Stimulated activated naive CD4-positive, alpha-beta T cell (primary cell): Measurements from ENCODE around the gene SMPD3.

ENCODE experiments used
- DNase-seq, 6 experiments: peaks; one replicate each; lab custom pipeline; 2025; lab: John Stamatoyannopoulos, UW

SMPD3 gene

DNA sequence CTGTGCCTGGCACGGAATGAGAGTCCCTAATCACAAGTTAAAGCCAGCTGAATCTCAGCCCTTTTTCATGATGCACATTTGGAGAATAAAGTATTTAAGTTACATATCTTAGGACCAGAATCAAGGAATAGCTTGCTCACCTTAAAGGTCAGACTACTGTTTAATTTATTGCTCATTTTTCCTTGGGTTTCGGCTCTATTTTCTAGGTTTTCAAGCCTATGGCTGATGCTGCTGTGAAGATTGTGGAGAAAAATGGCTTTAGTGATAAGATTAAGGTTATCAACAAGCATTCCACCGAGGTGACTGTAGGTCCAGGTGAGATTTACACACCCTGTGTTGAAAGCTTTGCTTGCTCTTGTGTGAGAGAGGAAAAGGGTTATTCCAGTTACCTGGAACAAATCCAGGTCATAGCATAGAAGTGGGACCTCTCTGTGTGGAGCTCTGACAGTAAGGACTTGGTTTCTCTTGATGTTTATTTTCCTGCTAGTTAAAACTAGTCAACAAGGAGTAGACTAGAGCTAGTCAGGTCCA lies 119.4 kb downstream of the SMPD3 start:
- no peak for DNase-seq

- DNase-seq: peak; percentile 57 to 84 (median 74)
Measured at GRCh38 chr16:68328151-68328859, 120.0 kb downstream of the SMPD3 start.

DNA sequence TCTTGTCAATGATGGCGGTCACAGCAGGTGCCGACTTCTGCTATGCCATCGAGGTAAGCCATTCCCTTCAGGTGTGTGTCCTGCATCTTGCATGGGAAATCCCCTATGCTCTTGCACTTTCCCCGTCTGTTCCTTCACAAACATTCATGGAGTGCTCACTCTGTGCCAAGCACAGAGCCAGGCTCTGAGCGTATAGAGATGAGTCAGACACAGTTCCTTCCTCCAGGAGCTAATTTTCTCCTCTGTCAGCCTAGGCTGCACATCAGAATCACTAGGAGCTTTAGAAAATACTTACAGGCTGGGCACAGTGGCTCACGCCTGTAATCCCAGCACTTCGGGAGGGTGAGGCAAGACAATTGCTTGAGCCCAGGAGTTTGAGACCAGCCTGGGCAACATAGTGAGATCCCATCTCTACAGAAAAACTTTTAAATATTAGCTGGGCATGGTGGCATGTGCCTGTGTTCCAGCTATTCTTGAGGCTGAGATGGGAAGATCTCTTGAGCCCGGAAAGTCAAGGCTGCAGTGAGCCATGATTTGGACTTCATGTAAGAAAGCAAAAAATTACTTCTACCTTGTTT lies 123.4 kb downstream of the SMPD3 start:
- no peak for DNase-seq

DNA sequence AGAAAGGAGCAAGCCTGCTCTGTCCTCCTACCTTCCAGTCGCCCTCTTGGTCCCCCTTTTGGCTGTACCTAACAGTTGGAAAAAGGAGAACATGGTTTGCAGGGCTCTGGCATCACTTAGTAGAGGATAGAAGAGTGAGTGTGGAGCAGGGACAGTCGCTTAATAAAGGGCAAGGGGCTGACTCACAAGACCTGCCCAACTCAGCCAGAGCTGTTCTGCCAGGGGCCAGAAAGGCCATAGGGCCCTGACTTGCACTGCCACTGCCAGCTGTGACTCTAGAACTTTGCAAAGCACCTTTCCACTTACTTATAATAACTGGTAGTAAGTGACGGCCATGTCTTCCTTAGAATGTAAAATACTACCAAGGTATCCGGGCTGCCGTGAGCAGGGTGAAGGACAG lies 124.0 kb downstream of the SMPD3 start:
- DNase-seq: no peak

GRCh38 chr16:68319185-68319908 lies 129.0 kb downstream of the SMPD3 start:
- DNase-seq: no peak

DNA sequence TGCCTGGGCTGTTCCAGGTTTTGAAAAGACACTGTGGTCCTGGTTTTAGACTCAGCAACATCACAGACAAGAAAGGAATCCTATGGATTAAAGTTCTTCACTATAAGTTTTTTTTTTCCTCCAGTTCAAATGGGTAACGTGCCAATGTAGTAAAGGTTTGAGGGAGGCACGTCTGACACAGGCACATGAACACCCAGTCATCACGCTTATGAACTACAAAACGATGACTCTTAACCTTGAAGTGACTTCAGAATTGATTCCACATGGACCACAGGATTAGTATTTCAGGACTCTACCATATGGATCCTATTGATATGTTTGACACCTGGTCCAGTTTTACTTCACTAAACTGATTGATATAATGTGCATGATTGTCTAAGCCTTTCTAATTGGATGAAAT lies 135.2 kb downstream of the SMPD3 start:
- no peak for DNase-seq

GRCh38 chr16:68310774-68311511 lies 137.4 kb downstream of the SMPD3 start, which contains the start of the genes PRMT7 and SLC7A6OS:
Gene PRMT7, plus strand, starts transcription at chr16:68311019. Its CDS starts 4,961 bp downstream, at chr16:68315980.
Gene SLC7A6OS, minus strand, starts transcription at chr16:68310946. Its CDS starts 20 bp downstream, at chr16:68310926.
- DNase-seq: peak; percentile 86 to 93 (median 91)

GRCh38 chr16:68310437-68310773 lies 137.9 kb downstream of the SMPD3 start:
- DNase-seq: no peak

DNA sequence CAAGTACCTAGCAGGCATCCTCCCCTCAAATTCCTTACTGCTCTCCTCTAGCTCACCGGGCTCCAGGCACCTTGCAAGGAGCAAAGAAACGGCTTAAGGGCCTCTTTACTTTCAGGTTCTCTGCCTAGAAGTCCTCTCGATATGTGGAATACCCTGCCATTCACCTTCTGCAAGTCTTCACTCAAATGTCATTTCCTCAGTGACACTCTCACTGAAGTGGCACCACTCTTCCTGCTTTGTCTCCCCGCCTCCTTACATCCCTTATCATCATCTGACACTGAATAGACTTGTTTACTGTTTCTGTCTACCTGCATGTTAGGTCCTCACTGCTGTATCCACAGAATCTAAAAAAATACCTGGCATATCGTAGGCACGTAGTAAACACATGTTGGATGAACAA lies 138.5 kb downstream of the SMPD3 start:
- peak in 2 of 6 experiments; percentile 20 to 29 for DNase-seq
